ENCODE data around the gene DMBT1.
"Not testable (repeated sequence)": the region's sequence is repeated elsewhere in the genome, so short reads cannot be mapped to it uniquely, and the experiment has no call there.

DMBT1 gene

GRCh38 chr10:122577311-122577885 is 16.8 kb downstream of the DMBT1 start:
- DNase-seq (no peak), ATAC-seq (no peak)

GRCh38 chr10:122586070-122586469 is 25.5 kb downstream of the DMBT1 start:
- DNase-seq, ATAC-seq: not testable (repeated sequence)

- ATAC-seq (no peak), DNase-seq (no peak)
Observed at GRCh38 chr10:122587098-122587760, 26.7 kb downstream of the DMBT1 start.

- DNase-seq (no peak), ATAC-seq (no peak)
Observed at GRCh38 chr10:122588381-122588780, 27.8 kb downstream of the DMBT1 start.

GRCh38 chr10:122590153-122590552 is 29.6 kb downstream of the DMBT1 start:
- ATAC-seq, result no peak

GRCh38 chr10:122591736-122592135 is 31.2 kb downstream of the DMBT1 start:
- no peak for DNase-seq
- ATAC-seq, result no peak

More at GRCh38 chr10:122590153-122590552, 29.6 kb downstream of the DMBT1 start:
- DNase-seq, result no peak

GRCh38 chr10:122592161-122592560 is 31.6 kb downstream of the DMBT1 start:
- DNase-seq, result no peak

GRCh38 chr10:122617476-122618270 is 57.1 kb downstream of the DMBT1 start:
- no peak for DNase-seq
- no peak for ATAC-seq

More at GRCh38 chr10:122592161-122592560, 31.6 kb downstream of the DMBT1 start:
- no peak for ATAC-seq

GRCh38 chr10:122618461-122619165 is 58.1 kb downstream of the DMBT1 start:
- no peak for DNase-seq
- no peak for ATAC-seq

- not testable (repeated sequence) for ATAC-seq, DNase-seq
Observed at GRCh38 chr10:122620961-122621360, 60.4 kb downstream of the DMBT1 start.

- no peak for ATAC-seq
- DNase-seq, result no peak
Observed at GRCh38 chr10:122624546-122624945, 64.0 kb downstream of the DMBT1 start.

- ATAC-seq, result no peak
- DNase-seq, result no peak
Observed at GRCh38 chr10:122630526-122630925, 70.0 kb downstream of the DMBT1 start.

- no peak for ATAC-seq
- no peak for DNase-seq
Observed at GRCh38 chr10:122632031-122632430, 71.5 kb downstream of the DMBT1 start.

- no peak for DNase-seq
- no peak for ATAC-seq
Observed at GRCh38 chr10:122632576-122632975, 72.0 kb downstream of the DMBT1 start.

- DNase-seq, result no peak
- no peak for ATAC-seq
Observed at GRCh38 chr10:122636953-122637352, 76.4 kb downstream of the DMBT1 start.

- no peak for DNase-seq
- ATAC-seq, result no peak
Observed at GRCh38 chr10:122637376-122637775, 76.8 kb downstream of the DMBT1 start.

- no peak for ATAC-seq
- DNase-seq, result no peak
Observed at GRCh38 chr10:122638106-122638505, 77.6 kb downstream of the DMBT1 start.

GRCh38 chr10:122639801-122640200 is 79.2 kb downstream of the DMBT1 start:
- DNase-seq (no peak), ATAC-seq (no peak)

- ATAC-seq (no peak), DNase-seq (no peak)
Observed at GRCh38 chr10:122640921-122641320, 80.4 kb downstream of the DMBT1 start.

GRCh38 chr10:122642726-122643605 is 82.4 kb downstream of the DMBT1 start:
- ATAC-seq, result no peak
- no peak for DNase-seq

- DNase-seq, result no peak
- no peak for ATAC-seq
Observed at GRCh38 chr10:122643931-122644534, 83.5 kb downstream of the DMBT1 start.
